HL-60/S4 treated with retinoic acid at 250 ng/mL for 4 days and 3 days (cell line): ENCODE data around the gene AP1G2.
"Not testable (repeated sequence)": the region's sequence is repeated elsewhere in the genome, so short reads cannot be mapped to it uniquely, and the experiment has no call there.

ENCODE experiments used
- in situ Hi-C: fragments of 300-500 bp; cut with MboI; formaldehyde crosslinking; loops from 2 replicates; pipeline ENCODE4 v1.7.0; 2022; ENCODE audit warnings: low sequenced_read_pairs

The AP1G2 gene

GRCh38 chr14:23600806-23601205, 33.2 kb upstream of the AP1G2 start:
- in situ Hi-C loops, result no loop called here

DNA sequence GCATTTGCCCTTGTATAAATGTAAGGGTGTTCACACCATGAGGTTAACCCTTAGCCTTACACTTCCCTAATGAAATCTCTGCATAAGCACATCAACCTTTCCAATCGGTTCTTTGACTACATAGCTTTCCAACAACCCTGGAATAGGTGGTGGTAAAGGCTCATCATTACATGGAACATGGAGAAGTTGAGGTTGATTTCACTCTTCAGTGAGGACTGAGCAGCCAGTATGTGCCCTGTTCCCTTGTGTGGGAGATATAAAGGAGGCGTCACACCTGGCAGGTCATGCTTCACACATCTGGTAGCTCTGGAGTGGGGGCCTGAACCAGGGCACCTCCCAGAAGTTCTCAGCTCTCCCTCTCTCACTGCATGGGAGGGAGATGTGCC, 32.7 kb upstream of the AP1G2 start:
- in situ Hi-C loops, result no loop called here

GRCh38 chr14:23594191-23594590, 26.6 kb upstream of the AP1G2 start:
- in situ Hi-C loops, result not testable (repeated sequence)

DNA sequence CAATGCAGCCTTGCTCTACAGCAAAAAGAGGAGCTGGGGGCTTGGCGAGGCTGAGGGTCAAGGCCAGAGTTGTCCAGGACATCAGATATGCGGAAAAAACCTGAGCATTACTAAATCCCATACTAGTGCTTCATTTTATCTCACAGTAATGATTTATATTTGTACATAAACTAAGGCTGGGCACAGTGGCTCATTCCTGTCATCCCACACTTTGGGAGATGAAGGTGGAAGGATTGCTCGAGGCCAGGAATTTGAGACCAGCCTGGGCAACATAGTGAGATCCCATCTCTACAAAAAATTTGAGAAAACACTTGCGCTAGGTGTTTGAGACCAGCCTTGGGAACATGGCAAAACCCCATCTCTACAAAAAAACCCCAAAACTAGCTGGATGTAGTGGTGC, 22.6 kb upstream of the AP1G2 start:
- in situ Hi-C loops, result no loop called here

DNA sequence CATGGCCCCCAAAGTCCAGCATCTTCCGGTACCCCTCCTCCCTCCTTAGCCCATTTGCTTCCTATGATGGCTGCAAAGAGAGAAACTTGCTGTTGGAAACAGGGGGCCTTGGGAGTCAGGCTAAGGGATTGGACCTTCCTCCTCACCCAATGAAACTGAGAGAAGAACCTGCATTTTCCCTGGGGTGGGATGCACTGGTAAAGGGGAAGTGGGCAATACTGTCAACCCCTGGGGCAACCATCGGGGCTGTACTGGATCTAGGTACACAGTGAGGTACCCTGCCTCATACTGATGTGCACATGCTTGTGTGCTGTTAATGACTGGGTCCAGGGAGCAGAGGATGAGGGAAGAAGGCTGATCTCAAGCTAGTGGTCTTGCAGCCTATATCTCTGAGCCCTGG, 22.0 kb upstream of the AP1G2 start:
- in situ Hi-C loops, result no loop called here

GRCh38 chr14:23588884-23589598, 21.4 kb upstream of the AP1G2 start:
- in situ Hi-C loops, result no loop called here

DNA sequence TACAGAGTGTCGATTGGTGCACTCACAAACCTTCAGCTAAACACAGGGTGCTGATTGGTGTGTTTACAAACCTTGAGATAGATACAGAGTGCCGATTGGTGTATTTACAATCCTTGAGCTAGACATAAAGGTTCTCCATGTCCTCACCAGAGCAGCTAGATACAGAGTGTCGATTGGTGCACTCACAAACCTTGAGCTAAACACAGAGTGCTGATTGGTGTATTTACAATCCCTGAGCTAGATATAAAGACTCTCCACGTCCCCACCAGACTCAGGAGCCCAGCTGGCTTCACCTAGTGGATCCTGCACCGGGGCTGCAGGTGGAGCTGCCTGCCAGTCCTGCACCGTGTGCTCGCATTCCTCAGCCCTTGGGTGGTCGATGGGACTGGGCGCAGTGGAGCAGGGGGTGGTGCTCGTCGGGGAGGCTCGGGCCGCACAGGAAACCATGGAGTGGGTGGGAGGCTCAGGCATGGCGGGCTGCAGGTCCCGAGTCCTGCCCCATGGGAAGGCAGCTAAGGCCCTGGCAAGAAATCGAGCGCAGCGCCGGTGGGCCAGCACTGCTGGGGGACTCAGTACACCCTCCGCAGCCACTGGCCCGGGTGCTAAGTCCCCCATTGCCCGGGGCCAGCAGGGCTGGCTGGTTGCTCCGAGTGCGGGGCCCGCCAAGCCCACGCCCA, 17.1 kb upstream of the AP1G2 start:
- in situ Hi-C loops, result not testable (repeated sequence)

DNA sequence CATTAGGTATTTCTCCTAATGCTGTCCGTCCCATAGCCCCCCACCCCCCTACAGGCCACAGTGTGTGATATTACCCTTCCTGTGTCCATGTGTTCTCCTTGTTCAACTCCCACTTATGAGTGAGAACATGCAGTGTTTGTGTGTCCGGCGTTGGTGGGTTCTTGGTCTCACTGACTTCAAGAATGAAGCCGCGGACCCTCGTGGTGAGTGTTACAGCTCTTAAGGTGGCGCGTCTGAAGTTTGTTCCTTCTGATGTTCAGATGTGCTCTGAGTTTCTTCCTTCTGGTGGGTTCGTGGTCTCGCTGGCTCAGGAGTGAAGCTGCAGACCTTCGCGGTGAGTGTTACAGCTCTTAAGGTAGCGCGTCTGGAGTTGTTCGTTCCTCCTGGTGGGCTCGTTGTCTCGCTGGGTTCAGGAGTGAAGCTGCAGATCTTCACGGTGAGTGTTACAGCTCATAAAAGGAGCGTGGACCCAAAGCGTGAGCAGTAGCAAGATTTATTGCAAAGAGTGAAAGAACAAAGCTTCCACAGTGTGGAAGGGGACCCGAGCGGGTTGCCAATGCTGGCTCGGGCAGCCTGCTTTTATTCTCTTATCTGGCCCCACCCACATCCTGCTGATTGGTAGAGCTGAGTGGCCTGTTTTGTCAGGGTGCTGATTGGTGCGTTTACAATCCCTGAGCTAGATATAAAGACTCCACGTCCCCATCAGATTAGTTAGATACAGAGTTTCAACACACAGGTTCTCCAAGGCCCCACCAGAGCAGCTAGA, 16.4 kb upstream of the AP1G2 start:
- in situ Hi-C loops, result not testable (repeated sequence)

GRCh38 chr14:23582906-23583760, 15.5 kb upstream of the AP1G2 start:
- in situ Hi-C loops, result no loop called here

GRCh38 chr14:23580948-23581281, 13.3 kb upstream of the AP1G2 start:
- in situ Hi-C loops, result no loop called here

- in situ Hi-C loops, result no loop called here
Measured at GRCh38 chr14:23580152-23580926, 12.7 kb upstream of the AP1G2 start.

- in situ Hi-C loops, result no loop called here
Measured at GRCh38 chr14:23579739-23580138, 12.1 kb upstream of the AP1G2 start.

DNA sequence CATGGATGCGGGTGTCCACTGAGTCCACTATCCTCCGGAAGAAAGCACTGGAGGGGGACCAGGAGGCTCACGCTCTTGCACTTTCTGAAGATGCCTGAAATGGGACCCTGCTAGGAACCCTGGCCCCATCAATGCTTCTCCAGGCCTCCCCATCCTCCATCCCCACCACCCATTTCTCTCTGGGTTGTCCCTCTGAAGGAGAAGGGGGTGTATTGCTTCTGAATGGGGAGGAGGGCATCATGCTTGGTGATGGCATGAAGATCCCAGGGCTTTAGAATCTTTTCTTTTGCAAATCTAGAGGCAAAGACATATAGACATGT, 11.7 kb upstream of the AP1G2 start:
- in situ Hi-C loops, result no loop called here

DNA sequence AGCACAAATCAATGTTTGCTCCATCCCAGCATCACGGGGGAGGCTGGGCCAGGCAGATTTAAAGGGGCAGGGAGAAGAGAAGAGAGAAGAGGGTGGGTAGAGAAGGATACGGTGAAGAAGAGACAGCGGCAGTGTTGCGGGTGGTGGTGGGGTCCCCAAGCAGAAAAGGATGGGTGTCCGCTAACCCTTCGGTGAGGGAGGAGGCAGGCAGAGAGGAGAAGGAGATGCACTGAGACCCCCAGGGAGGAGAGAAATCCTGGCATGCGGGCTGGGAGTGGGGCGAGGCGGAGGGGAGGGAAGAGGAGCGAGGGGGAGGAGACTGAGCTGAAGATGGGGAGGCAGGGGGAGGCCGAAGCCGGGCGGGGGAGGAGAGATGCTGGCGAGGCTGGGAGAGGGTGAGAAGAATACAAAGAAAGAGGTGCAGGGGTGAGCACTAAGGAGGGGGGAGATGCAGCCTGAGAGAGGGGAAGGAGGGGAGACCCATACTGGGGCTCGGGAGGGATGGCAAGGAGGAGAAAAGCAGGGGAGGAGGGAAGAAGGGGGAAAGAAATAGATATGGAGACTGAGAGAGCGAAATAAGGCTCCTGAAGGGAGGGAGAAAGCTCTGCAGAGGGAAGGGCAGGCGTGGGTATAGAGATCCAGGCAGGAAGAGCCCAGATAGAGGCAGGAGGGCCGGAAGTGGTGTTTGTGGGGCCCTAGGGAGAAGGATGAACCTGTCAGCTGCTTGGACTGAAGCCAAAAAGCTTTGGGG, 11.1 kb upstream of the AP1G2 start, which contains the start of gene JPH4:
JPH4 (minus strand) TSS at position 231 of the 751 bp plus-strand sequence. CDS start 1,337 bp downstream, outside the sequence.
- in situ Hi-C loops, result no loop called here

DNA sequence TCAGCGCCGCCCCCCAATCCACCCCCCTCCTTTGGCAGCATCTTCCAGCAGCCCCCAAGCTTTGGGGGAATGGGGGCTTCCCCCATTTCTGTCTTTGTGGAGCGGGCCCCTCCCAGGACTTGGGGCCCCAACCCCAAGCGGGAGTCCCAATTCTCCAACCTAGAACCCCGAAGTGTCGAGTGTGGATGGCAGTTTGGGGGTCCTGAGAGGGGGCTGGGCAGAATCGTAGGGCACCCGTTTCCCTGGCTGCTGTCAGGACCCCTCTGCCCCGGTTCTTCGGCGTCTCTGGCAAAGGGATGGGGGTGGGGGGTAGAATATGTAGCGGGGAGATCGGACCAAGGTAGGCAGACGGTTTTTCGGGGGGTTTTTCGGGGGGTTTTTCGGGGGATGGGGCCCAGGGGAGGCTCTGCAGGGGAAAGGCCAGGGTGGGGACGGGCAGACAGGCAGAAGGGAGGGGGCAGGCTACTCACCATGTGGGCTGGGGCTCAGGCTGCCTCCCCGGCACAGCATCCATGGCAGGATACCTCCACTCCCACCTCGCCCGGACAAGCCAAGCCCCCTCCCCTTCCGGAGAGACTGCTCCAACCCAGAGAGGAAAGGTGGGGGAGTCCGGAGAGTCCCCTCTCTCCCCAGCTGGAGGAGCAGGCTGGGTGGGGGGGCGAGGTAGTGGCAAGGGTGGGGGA, 10.3 kb upstream of the AP1G2 start:
- in situ Hi-C loops, result no loop called here

- in situ Hi-C loops, result no loop called here
Measured at GRCh38 chr14:23577004-23577681, 9.6 kb upstream of the AP1G2 start.

GRCh38 chr14:23573384-23574015, 5.9 kb upstream of the AP1G2 start:
- in situ Hi-C loops, result no loop called here

- in situ Hi-C loops, result no loop called here
Measured at GRCh38 chr14:23572836-23573235, 5.2 kb upstream of the AP1G2 start.
